OCI-LY1 (cell line): Measurements from ENCODE around the gene BPIFB2.

Experiments used
- H2AFZ ChIP-seq: fragments of 200-600 bp; sonication (generic), shearing (Covaris generic); 2 replicates; pipeline ENCODE4 v1.6.0; 2014; ENCODE audit warnings: antibody characterized with exemption, mild to moderate bottlenecking, low read length
- H3F3A ChIP-seq: fragments of 200-600 bp; sonication (generic), shearing (Covaris generic); 2 replicates; pipeline ENCODE4 v1.6.0; 2014; ENCODE audit warnings: mild to moderate bottlenecking, antibody characterized with exemption, low read length, moderate library complexity; ENCODE audit not compliant: insufficient read depth
- H3K27ac ChIP-seq: fragments of 200-600 bp; sonication (generic); 2 replicates; pipeline ENCODE4 v1.5.1; 2014; ENCODE audit warnings: low read length, mixed run types, mild to moderate bottlenecking, low read depth; ENCODE audit not compliant: poor library complexity, severe bottlenecking
- H3K27me3 ChIP-seq: fragments of 200-600 bp; sonication (generic); 2 replicates; pipeline ENCODE4 v1.6.0; 2014; ENCODE audit warnings: antibody characterized with exemption, mild to moderate bottlenecking, low read length, moderate library complexity; ENCODE audit not compliant: insufficient read depth
- H3K36me3 ChIP-seq: fragments of 200-600 bp; sonication (generic); 2 replicates; pipeline ENCODE4 v1.6.1; 2014; ENCODE audit warnings: mild to moderate bottlenecking, antibody characterized with exemption, low read length, moderate library complexity, mixed read lengths; ENCODE audit not compliant: insufficient read depth
- H3K4me1 ChIP-seq: fragments of 200-600 bp; sonication (generic); 2 replicates; pipeline ENCODE4 v1.5.1; 2014; ENCODE audit warnings: mild to moderate bottlenecking, low read length, moderate library complexity; ENCODE audit not compliant: insufficient read depth, severe bottlenecking
- H3K4me2 ChIP-seq: fragments of 200-600 bp; sonication (generic), shearing (Covaris generic); 2 replicates; pipeline ENCODE4 v1.6.1; 2014; ENCODE audit warnings: low read length
- H3K4me3 ChIP-seq: fragments of 200-600 bp; sonication (generic); 2 replicates; pipeline ENCODE4 v1.5.1; 2014; ENCODE audit warnings: low read length, low read depth, mild to moderate bottlenecking, mixed read lengths; ENCODE audit not compliant: poor library complexity, severe bottlenecking
- H3K79me2 ChIP-seq: fragments of 200-600 bp; shearing (Covaris generic); 2 replicates; pipeline ENCODE4 v1.6.1; 2016; ENCODE audit warnings: mixed run types, low read length, mixed read lengths; ENCODE audit not compliant: insufficient read depth
- H3K9ac ChIP-seq: fragments of 200-600 bp; sonication (generic), shearing (Covaris generic); 2 replicates; pipeline ENCODE4 v1.6.1; 2014; ENCODE audit warnings: mild to moderate bottlenecking, low read length, mixed read lengths
- H3K9me2 ChIP-seq: fragments of 200-600 bp; sonication (generic), shearing (Covaris generic); 2 replicates; pipeline ENCODE4 v1.6.1; 2014; ENCODE audit warnings: low read depth, mild to moderate bottlenecking, low read length, mixed read lengths
- H3K9me3 ChIP-seq: fragments of 200-600 bp; shearing (Covaris generic); 2 replicates; pipeline ENCODE4 v1.6.1; 2014; ENCODE audit warnings: low read length, mixed read lengths
- H4K20me1 ChIP-seq: fragments of 200-600 bp; sonication (generic), shearing (Covaris generic); 2 replicates; pipeline ENCODE4 v1.6.0; 2016; ENCODE audit warnings: mild to moderate bottlenecking, low read length; ENCODE audit not compliant: insufficient read depth
- EZH2 ChIP-seq: fragments of 200-600 bp; sonication (generic), shearing (Covaris generic); IDR thresholded peaks from 2 replicates; pipeline ENCODE4 v1.8.0; 2017; ENCODE audit warnings: borderline replicate concordance, mixed run types, mild to moderate bottlenecking, antibody characterized with exemption, low read length, moderate library complexity, mixed read lengths
- TF ChIP-seq, protein P1 (sequence below): fragments of 200-600 bp; sonication (generic), shearing (Covaris generic); IDR thresholded peaks from 2 replicates; pipeline ENCODE4 v1.5.1; 2017; ENCODE audit warnings: mild to moderate bottlenecking, antibody characterized with exemption, low read length, moderate library complexity, mixed read lengths

BPIFB2 gene

DNA sequence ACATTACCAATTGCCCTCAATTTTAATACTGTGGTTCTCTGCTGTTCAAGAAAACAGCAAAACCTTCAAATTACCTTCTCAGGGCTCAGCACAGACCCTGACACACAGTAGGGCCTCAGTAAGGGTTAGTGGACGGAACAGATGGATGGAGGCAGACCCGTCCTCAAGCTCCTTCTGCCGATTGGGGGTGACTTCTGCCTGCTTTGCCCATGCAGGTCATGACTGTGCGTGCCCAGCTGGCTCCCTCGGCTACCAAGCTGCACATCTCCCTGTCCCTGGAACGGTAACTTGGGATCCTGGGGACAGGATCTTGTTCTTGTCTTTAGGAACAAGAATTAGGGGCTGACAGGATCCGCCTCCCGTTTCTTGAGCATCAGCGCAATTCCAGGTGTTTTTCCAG, 62.2 kb downstream of the BPIFB2 start:
- Histone ChIP-seq H3K79me2 (no peaks in the 10 kb centered on the region), H3K27ac (no peak overlapping the region), H3F3A (no peaks in the 10 kb centered on the region), H3K9me3 (no peaks in the 10 kb centered on the region), H4K20me1 (no peaks in the 10 kb centered on the region), H3K27me3 (0 out of 2 replicates have a peak, but pooled peaks cover 4% of the 10 kb centered on the region), H3K4me3 (no peak overlapping the region), H3K4me2 (no peak overlapping the region), H2AFZ (no peak overlapping the region), H3K36me3 (no peaks in the 10 kb centered on the region), H3K9me2 (no peaks in the 10 kb centered on the region), H3K9ac (no peak overlapping the region), H3K4me1 (no peaks in the 10 kb centered on the region)
- TF ChIP-seq EZH2, result no peak
- TF ChIP-seq, protein P1, sequence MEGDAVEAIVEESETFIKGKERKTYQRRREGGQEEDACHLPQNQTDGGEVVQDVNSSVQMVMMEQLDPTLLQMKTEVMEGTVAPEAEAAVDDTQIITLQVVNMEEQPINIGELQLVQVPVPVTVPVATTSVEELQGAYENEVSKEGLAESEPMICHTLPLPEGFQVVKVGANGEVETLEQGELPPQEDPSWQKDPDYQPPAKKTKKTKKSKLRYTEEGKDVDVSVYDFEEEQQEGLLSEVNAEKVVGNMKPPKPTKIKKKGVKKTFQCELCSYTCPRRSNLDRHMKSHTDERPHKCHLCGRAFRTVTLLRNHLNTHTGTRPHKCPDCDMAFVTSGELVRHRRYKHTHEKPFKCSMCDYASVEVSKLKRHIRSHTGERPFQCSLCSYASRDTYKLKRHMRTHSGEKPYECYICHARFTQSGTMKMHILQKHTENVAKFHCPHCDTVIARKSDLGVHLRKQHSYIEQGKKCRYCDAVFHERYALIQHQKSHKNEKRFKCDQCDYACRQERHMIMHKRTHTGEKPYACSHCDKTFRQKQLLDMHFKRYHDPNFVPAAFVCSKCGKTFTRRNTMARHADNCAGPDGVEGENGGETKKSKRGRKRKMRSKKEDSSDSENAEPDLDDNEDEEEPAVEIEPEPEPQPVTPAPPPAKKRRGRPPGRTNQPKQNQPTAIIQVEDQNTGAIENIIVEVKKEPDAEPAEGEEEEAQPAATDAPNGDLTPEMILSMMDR, result no peak

DNA sequence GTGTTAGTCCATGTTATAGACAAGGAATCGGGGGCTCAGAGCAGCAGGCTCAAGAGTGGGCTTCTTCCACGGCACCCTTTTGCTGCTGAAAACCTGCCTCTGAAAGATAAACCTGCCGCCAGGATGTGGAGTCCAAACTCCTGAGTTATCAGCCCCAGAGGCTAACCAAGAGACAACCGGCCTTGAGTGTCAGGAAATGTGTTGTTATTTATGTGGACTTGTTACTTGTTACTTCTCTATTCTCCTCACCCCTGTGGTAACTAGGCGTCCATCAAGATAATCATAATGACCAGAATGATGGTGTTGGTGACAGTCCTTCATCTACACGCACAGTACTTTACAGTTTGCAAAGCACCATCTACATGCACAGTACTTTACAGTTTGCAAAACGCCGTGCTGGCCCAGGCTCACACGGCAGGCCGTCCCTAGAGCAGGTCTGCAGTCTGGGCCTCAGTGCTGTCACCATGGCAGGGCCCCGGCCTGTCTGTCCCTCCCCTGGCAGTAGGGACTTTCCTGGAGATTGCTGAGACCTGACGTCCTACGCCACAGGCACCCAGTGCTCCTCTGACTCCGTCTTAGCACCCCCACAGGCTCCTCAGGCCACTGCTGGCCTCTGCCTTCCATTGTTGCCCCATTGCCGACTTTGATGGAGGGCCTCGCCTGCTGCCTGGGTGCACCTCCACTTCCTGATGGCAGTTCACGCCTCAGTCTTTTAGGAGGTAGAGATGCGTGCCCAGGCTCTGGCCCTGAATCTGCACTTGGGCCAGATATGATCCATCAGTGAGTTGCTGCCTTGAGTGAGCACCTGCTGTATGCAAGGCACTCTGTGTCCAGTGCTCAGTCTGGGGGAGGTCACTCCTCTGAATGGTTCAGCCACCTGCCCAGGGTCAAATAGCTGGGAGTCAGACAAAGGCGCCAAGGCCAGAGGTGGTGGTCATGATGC, 62.9 kb downstream of the BPIFB2 start:
- no peak for TF ChIP-seq EZH2
- TF ChIP-seq, protein P1, result no peak
- no peaks in the 10 kb centered on the region for H3K9me2 ChIP-seq
- H3K4me2 ChIP-seq, result no peak overlapping the region
- H3K27me3 ChIP-seq, result 0 out of 2 replicates have a peak, but pooled peaks cover 4% of the 10 kb centered on the region
- no peak overlapping the region for H3K4me3 ChIP-seq
- no peaks in the 10 kb centered on the region for H3K79me2 ChIP-seq
- H3K27ac ChIP-seq, result no peak overlapping the region
- no peaks in the 10 kb centered on the region for H3K9me3 ChIP-seq
- no peak overlapping the region for H3K9ac ChIP-seq
- no peaks in the 10 kb centered on the region for H3F3A ChIP-seq
- H3K36me3 ChIP-seq, result no peaks in the 10 kb centered on the region
- no peaks in the 10 kb centered on the region for H3K4me1 ChIP-seq
- no peak overlapping the region for H2AFZ ChIP-seq
- no peaks in the 10 kb centered on the region for H4K20me1 ChIP-seq

DNA sequence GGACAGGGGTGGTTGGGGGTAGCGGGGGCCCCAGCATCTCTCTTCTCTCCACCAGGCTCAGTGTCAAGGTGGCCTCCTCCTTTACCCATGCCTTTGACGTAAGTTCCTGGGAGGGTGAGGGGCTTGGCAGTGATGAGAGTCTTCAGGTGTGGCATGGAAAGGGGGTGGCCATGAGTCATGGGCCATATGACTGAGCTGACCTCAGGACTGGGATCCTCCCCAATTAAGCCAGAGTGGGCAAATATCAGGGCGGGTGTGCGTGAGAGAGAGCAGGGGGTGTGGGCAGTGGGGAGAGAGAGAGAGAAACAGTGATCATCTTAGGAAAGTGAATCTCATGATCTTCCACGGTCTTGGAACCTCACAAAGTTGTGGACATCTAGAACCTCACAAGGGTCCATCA, 63.7 kb downstream of the BPIFB2 start:
- no peak for TF ChIP-seq EZH2
- Histone ChIP-seq H3K36me3 (no peaks in the 10 kb centered on the region), H3K9ac (no peak overlapping the region), H2AFZ (no peak overlapping the region), H3K9me2 (no peaks in the 10 kb centered on the region), H3K9me3 (no peaks in the 10 kb centered on the region), H3K4me3 (no peak overlapping the region), H3K27ac (no peak overlapping the region), H3K27me3 (0 out of 2 replicates have a peak, but pooled peaks cover 4% of the 10 kb centered on the region), H3F3A (no peaks in the 10 kb centered on the region), H3K4me2 (no peak overlapping the region), H4K20me1 (no peaks in the 10 kb centered on the region), H3K79me2 (no peaks in the 10 kb centered on the region), H3K4me1 (no peaks in the 10 kb centered on the region)

DNA sequence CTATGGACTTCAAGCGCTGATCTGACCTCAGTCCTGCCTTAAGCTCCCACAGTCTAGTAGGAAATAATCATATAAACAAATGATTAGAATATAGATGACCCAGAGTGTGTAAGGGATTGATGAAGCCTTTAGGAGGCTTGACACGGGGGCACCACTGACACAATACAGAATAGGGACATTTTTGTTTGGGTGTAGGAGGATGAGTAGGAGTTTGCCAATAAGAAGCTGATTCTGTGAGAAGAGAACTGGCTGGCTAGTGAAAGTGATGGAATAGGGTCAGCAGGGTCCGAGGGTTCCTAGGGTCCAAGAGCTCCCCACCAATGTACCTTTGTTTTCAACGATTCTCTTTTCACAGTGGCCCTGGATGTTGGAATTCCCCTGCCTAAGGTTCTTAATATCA, 64.9 kb downstream of the BPIFB2 start:
- Histone ChIP-seq H3K27ac (no peak overlapping the region), H3K4me1 (no peaks in the 10 kb centered on the region), H3K27me3 (peaks cover 4% of the 10 kb centered on the region; the same call in 1 of the 2 replicates), H3K9me3 (no peaks in the 10 kb centered on the region), H4K20me1 (no peaks in the 10 kb centered on the region), H3F3A (no peaks in the 10 kb centered on the region), H3K9me2 (no peaks in the 10 kb centered on the region), H3K4me2 (no peak overlapping the region), H3K4me3 (no peak overlapping the region), H3K9ac (no peak overlapping the region), H3K36me3 (no peaks in the 10 kb centered on the region), H2AFZ (no peak overlapping the region), H3K79me2 (no peaks in the 10 kb centered on the region)
- TF ChIP-seq EZH2, result no peak
- TF ChIP-seq, protein P1, result no peak
